ENCODE results near the gene ZCCHC14.
"Not testable (repeated sequence)": the region's sequence is repeated elsewhere in the genome, so short reads cannot be mapped to it uniquely, and the experiment has no call there.

ZCCHC14 gene

DNA sequence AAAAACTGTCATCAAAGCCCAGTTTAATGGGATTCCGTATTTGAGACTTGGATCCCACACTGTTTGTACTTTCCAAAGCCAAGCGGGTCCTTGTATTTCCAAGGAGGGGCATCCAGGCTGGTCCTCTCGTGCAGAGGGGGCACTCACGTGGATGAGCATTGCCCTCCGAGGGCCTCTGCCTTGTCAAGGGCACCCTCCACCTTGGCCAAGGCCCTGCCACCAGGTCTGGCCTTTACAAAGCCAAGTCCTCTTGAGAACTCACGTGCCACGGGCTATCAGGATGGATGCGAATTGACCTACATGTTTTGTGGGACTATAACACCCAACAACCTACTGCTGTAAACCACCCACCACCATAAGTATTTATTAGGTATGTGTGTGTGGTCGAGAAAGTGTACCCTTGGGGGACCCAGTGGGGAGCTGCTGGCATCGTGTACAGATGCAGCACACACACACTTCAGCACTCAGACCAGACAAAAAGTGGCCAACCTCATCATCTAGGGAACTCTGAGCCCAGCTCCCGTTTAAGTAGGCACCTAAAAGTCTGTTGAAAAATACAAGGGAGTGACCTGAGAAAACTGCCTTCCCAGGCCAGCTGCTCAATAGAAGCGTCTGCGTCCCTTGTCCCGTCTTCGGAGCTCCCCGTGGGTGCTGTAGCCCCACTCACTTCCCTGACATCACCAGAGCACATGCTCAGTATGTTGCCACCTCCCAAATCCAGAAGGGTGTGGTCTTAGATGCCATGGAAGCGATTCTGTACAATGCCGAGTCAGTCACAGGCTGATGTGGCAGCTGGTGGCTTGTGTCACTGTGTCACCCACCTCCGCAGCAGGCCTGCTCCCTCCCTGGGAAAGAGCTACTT is 87.8 kb downstream of the ZCCHC14 start:
- ATAC-seq: no peak

DNA sequence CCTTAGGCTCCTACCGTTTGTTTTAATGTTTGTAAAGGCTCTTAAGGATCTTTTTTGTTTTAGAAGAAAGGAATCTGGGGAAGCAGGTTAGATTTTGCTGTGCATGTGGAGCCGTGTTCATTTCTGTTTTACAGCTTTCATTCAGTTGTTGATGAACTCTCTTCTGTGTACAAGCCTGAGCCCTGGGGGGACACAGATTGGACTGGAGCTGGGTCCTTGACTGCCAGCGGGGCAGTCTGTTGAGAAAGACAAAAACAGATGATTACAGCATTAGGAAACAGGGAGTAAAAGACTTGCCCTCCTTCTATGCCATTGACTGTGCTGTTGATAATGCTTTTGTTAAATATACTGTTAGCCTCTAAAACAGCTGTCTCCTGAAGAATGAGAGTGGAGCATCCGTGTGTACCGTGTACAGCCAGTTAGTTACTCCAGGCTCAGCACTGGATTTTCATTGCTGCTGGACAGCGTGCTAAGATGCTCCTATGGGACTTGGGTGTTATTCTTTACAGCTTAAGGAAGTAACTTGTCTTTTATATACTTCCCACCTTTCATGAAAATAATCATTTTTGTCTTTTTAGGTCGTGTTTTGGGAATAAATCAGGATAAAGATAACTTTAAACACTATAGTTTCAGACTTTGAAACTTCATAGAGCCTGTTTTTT is 97.5 kb downstream of the ZCCHC14 start:
- ATAC-seq: no peak

DNA sequence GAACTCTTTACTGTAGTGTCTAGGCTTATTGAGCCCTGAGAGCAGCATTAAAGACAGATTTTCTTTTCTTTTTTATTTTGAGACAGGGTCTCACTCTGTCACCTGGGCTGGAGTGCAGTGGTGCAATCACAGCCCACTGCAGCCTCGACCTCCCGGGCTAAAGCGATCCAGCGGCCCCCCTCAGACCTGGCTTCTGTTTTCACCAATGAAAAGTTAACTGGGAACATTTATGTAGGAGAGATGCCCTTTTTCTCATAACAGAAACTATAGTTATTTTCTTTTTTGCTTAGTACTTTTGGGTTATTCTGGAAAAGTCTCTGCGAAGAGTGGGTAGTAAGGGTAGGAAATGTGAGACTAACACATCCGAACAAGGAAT is 99.2 kb downstream of the ZCCHC14 start:
- no peak for ATAC-seq

DNA sequence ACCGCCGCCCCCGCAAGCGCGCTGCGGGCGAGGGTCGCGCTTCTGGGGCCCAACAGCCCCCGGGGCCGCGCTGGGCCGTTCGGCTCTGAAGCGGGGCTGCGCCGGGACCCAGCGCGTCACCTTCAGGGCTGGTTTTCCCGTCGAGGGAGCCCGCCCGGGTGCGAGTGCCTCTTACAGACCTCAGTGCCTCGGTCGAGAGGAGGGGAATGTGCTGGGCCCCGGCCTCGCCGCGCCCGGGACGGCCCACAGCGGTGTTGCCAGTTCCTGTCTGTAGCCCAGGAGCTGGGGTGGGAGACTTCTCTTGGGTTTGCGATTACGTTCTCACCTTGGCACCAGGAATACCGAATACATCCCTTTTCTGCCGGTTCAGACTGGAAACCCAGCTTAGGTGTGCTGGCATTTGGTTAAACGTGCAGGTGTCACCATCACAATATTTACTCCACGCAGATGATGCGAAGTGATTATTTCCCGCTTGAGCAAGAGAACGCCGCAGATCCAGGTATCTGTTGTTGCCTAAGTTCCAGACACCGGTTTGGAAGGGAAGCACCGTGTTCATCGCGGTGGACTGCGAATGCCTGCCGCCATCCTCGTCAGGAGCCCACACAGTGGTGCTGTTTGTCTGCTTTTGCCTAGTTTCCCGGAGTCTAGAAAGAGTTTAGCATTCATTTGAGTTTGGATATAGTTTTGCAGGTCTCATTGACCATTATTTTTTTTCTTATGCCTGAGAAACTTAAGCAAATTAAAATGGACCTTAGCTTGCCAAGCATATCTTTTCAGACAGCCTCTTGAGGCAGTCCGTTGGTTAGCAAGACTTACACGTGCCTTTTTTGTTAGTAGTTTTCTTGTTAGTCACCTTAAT is 99.8 kb downstream of the ZCCHC14 start:
- ATAC-seq: no peak

DNA sequence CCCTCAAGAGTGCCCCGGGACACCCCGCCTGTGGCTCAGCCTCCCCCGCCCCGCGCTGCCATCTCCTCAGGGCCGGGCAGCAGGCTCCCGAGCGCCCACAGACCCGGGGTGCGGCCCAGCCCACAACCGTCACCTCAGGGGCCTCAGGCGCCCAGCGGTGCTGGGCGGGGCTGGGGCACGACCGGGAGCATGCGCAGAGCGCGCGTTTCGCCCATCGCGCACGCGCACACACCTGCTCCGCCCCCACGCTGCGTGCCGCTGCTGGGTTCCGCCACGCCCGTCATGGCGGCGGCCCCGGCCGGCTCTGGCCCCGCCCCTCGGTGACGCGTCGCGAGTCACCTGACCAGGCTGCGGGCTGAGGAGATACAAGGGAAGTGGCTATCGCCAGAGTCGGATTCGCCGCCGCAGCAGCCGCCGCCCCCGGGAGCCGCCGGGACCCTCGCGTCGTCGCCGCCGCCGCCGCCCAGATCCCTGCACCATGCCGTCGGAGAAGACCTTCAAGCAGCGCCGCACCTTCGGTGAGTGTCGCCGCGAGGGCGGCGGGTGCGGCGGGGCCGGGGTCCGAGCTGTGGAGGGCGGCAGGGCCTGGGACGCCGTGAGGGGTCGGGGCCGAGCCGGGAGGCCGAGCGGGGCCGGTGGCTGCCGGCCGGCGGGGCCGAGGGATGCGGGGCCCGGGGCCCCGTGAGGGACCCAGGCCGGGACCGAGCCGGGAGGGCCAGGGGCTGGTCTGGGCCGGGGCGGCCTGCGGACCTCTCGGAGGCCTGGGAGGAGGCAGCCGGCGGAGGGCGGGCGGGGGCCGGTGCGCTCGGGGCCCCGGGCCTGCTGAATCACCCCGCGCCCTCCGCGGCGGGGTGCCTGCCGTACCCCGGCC is 100.6 kb downstream of the ZCCHC14 start, which contains the start of gene MAP1LC3B:
Gene MAP1LC3B, plus strand, starts transcription at position 387 of the 871 bp plus-strand sequence. Its CDS starts 92 bp downstream, at position 479.
- ATAC-seq: peak; percentile 64 to 66

DNA sequence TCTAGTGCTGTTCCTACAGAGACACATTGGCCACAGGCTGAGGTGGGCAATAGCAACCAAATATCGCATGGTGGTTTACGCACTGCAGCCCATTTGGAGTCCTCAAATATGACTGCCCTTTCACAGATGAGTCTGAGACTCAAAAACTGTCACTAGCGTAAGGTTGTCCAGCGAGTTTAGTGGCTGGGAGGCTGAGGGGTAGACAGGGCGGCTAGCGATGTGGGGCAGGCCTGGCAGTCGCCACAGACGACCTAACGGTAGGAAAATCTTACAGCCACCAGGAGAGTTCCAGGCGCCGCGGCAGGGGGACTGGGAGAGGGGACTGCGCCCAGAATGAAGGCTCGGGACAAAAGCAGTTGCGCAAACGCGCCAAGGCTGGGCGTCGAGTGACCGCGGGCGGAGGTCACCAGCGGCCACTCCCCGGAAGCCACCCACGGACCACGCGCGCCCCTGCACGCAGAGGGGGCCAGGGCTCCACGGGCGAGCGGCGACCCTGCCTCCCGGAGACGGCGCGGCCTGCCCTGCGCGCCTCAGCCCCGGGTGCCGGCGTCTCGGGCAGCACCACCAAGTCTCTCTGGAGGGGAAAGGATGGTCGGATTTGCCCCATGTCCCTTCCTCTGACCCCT is 101.4 kb downstream of the ZCCHC14 start:
- ATAC-seq: no peak

DNA sequence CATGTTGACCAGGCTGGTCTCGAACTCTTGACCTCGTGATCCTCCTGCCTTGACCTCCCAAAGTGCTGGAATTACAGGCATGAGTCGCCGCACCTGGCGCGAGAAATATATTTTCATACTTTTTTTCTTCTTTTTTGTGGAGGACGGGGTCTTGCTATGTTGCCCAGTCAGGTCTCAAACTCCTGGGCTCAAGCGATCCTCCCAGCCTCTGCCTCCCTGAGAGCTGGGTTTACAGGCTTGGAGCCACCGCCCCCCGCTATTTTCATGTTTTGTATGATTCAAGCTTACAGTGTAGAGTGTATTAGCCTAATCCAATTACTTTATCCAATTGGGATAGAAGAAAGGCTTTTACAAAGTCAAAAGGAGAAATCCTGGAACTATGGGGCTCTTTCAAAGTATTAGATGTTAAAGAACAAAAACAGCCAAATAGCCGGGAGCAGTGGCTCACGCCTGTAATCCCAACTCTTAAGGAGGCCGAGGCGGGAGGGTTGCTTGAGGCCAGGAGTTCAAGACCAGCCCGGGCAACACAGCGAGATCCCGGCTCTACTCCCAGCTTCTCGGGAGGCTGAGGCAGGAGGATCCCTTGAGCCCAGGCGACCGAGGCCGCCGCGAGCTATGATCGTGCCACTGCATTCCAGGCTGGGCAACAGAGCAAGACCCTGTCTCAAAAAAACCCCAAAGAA is 102.0 kb downstream of the ZCCHC14 start:
- ATAC-seq: no peak

DNA sequence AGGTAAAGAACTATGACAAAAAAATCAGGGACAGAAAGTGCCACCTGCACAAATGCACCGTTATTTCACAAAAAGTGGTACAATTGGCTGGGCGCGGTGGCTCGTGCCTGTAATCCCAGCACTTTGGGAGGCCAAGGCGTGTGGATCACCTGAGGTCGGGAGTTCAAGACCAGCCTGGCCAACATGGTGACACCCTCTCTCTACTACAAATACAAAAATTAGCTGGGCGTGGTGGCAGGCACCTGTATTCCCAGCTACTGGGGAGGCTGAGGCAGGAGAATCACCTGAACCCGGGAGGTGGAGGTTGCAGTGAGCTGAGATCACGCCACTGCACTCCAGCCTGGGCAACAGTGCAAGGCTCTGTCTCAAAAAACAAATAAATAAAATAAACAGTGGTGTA is 102.9 kb downstream of the ZCCHC14 start:
- ATAC-seq: not testable (repeated sequence)

DNA sequence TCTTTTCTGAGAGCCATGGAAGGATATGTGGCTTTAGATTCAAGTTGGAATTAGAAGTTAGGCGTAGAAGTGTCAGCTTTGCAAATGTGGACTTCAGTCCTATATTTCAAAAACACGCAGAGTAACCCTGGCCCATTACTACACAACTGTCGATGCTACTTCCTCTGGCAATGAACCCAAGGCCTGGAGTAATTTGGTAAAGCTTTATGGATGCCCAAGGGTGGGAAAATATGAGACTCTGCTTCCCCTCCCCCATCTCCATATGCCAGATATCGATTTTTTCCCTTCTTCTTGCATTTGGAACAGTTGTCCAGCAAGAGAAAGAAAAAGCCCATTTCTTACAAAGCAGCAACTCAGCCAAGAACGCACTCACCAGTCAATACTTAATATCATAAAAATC is 103.6 kb downstream of the ZCCHC14 start:
- ATAC-seq: no peak

DNA sequence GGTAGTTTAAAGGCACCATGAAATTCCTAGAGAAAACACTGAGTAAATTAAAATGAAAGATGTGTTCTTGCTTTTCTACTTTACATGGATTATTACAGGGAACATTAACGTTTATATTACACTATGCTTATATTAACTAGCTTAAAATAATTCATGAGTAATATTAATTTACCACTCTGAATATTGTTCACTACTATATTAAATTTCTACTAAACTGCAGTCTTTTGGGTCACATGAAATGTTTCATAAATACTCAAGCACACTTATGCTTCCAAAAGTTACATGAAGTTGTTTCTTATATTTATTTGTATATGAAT is 104.0 kb downstream of the ZCCHC14 start:
- ATAC-seq: no peak

DNA sequence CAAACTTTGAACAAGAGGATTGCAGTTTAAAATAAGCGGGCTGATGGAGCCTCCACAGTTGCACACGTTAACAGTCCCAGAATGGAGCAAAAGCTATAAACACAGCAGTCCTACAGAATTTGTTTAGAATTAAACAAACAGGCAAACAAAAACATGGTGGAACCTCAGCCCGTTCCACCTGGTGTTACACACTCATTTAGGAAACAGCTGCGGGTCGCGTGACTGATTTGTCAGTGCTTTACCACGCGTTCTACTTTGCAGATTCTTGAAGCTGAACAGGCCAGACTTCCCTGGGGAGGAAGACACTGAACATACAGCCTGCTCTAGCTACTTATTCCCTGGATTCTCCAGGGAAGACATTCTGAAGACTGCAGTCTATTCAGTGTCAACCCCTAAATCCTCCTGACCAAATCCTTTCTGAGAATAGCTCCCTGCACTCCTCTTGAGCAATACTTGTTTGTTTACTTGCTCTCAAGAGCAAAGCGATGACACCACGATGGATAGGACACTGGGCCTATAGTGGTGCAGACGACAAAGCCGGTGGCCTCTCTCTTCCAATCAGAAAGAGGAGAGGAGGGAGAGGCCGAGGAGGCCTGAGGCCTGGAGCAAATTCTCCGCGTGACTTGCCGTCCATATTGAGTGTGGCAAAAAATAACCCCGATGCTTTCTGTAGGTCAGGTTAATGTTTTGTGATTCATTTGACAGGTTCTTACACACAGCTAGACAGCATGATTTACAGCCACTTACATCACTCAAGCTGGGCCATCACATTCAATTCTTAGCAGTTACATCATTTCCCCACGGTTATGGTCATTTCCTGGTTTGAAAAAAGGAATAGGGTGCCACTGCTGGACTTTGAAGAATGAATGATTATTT is 104.6 kb downstream of the ZCCHC14 start:
- peak; percentile 74 to 75 for ATAC-seq

DNA sequence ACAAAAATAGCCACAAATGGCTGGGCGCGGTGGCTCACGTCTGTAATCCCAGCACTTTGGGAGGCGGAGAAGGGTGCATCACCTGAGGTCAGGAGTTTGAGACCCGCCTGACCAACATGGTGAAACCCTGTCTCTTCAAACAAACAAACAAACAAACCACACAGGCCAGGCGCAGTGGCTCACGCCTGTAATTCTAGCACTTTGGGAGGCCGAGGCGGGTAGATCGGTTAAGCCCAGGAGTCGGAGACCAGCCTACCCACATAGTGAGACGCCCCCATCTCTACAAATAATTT is 108.0 kb downstream of the ZCCHC14 start:
- not testable (repeated sequence) for ATAC-seq

DNA sequence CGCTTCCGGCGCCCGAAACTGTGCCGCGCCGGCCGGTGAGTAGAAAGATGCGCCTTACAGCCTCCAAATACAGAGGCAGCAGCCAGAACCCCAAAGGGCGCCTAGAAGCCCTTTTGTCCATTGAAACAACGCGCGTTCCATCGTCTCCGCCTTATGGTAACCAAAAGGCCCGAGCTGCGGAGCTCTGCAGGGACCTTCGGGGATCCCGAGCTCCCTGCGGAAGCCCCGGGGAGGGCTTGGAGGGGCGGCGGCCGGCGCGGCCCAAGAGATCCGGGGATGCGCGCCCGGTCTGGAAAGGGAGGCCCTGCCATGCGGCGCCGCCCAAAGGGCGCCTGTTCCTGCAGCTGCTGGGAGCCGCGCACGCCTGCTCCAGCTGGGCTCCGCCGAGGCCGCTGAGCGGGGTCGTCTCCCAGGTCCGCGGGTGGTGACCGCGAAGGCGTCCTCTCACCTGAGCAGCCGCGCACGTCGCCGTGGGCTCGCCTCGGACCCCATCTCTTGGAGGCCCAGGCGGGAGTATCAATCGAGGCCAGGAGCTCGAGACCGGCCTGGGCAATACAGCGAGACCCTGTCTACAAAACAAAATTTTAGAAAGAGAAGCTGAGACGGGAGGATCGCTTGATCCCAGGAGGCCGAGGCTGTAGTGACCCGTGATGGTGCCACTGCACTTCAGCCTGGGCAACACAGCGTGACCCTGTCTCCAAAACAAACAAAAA is 108.5 kb downstream of the ZCCHC14 start:
- ATAC-seq: no peak

DNA sequence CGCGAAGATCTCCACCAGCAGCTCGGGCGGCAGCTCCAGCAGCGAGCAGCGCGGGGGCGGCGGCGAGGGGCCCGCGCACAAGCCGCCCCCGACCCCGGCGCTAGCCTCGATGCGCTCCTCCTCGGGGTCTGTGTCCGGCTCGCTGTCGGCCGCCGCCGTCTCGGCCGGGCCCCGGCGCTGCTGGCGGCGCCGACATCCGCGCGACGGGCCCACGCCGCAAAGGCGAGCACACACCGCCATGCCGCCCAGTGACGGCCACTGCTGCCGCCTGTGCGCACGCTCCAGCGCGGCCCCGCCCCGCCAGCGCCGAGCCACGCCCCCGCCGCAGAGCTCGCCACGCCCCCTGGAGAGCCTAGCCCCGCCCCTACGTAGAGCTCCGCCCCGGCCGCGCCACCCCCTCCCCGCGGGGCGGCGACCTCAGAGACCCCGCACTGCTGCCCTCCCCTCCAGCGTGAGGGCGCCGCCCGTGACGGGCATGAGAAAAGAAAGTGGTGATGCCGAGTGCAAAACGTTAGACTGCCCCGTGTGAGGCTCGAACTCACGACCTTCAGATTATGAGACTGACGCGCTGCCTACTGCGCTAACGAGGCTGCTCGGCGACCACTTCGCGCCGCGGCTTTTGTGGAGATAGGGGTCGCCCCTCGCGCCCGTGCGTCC is 109.2 kb downstream of the ZCCHC14 start, which contains the start of gene FBXO31:
Gene FBXO31, minus strand, starts transcription at position 272 of the 657 bp plus-strand sequence. Its CDS starts 32 bp downstream, at position 240.
- peak; percentile 65 to 66 for ATAC-seq

DNA sequence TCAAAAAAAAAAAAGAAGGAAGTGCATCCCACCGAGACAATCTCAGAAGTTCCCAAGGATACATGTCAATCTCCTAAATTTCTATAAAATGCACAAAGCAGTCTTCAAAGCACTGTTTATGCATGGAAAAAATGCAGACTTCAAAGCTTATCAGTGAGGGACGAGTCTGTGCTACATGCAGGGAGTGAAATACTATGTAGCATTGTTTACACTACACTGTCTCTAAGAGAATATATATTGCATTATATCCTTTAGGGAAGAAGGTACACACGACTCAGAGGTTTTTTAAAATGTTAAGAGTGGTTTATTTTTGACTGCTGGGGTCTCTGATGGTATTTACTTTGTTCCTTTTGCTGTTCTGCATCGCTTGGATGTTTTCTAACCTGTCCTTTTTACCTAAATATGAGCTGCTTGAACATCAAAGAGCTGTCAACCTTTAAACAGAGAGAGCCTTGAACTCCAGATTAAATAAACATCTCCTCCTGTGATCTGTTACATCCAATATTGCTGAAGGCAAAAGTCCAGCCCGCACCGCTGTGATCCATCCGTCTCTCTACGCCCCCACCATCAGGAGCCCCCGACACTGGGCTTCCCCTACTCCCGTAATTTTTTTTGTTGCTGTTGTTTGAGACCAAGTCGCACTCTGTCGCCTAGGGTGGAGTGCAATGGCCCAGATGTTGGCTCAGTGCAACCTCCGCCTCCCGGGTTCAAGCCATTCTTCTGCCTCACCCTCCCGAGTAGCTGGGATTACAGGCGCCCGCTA is 110.6 kb downstream of the ZCCHC14 start:
- no peak for ATAC-seq

DNA sequence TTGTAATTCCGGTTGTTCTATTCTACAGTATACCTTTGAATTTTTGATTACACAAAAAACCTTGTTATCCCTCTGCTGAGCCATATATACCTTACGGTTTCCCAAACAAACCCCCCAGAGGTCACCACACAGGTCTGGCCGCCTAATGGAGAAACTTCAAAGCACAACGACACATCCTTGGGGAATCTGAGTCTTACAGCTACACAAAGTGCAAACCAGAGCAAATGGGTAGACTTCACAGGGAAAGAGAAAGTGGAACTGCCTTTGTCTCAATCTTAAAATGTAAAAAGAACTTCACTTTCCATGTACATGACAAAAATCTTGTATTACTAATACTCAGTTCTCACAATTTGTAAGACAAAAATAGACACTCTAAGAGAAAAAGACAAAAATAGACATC is 111.9 kb downstream of the ZCCHC14 start:
- no peak for ATAC-seq

DNA sequence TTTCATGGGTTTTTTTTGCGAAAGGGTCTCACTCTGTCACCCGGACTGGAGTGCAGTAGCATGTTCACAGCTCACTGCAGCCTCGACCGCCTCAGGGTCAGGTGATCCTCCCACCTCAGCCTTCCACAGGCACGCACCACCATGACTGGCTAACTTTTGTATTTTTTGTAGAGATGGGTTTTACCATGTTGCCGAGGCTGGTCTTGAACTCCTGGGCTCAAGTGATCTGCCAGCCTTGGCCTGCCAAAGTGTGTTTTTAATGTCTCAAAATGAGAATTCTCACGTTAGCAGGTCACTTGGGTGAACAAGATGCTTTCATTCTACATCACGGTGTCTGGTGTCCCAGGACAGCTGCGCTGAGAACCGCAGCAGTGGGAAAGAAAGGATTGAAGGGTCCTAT is 112.4 kb downstream of the ZCCHC14 start:
- no peak for ATAC-seq

DNA sequence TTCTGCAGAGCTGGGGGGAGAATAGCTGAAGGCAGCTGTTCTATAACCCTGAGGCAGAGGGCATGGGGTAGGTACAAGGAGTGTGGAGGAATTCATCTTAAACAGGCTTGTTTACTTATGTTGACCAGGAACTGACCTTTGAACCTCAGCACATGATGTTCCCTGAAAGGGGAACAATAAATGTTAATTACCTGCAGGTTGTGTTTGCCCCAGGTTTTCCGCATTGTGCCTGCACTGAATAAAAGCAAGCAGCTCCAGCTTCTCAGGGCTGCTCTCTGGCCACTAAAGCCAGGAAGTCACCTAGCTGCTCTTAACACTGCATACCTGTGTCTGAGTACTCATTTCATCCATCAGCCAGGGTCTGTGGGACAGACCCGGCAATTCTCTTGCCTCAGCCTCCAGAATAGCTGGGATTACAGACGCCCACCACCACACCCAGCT is 113.5 kb downstream of the ZCCHC14 start:
- ATAC-seq: not testable (repeated sequence)

All from activated CD4-positive, CD25-positive, alpha-beta regulatory T cell treated with anti-CD3 and anti-CD28 coated beads, Interleukin-2, amount 50 U/mL, for 24 hours (primary cell).